Measurements from ENCODE around the gene GNG7.

GRCh38 chr19:2612619-2613249, 89.8 kb downstream of the GNG7 start:
- no peak for TF ChIP-seq FOS (IDR thresholded peaks at IDR 0.05; ENCODE audit: borderline replicate concordance, insufficient read depth, low read length)
- TF ChIP-seq, protein P1, sequence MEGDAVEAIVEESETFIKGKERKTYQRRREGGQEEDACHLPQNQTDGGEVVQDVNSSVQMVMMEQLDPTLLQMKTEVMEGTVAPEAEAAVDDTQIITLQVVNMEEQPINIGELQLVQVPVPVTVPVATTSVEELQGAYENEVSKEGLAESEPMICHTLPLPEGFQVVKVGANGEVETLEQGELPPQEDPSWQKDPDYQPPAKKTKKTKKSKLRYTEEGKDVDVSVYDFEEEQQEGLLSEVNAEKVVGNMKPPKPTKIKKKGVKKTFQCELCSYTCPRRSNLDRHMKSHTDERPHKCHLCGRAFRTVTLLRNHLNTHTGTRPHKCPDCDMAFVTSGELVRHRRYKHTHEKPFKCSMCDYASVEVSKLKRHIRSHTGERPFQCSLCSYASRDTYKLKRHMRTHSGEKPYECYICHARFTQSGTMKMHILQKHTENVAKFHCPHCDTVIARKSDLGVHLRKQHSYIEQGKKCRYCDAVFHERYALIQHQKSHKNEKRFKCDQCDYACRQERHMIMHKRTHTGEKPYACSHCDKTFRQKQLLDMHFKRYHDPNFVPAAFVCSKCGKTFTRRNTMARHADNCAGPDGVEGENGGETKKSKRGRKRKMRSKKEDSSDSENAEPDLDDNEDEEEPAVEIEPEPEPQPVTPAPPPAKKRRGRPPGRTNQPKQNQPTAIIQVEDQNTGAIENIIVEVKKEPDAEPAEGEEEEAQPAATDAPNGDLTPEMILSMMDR (IDR thresholded peaks at IDR 0.05; ENCODE audit: extremely low read depth in 1 of 2, insufficient read depth in 1 of 2, low read depth in 1 of 2, low read length in 2 of 2), result no peak
- TF ChIP-seq POLR2A (IDR thresholded peaks at IDR 0.05; ENCODE audit: low read depth, low read length), result no peak
- TF ChIP-seq MYC (IDR thresholded peaks at IDR 0.05; ENCODE audit: low read depth, low read length), result no peak
- TF ChIP-seq POLR2AphosphoS5 (IDR thresholded peaks at IDR 0.05; ENCODE audit: insufficient read depth, low read depth, low read length), result no peak
- no peak for TF ChIP-seq MAX (IDR thresholded peaks at IDR 0.05; ENCODE audit: insufficient read depth, insufficient read length)
- no peak for TF ChIP-seq EZH2 (IDR thresholded peaks at IDR 0.05; ENCODE audit: borderline replicate concordance, low read depth, low read length, severe bottlenecking)
- TF ChIP-seq JUN (IDR thresholded peaks at IDR 0.05; ENCODE audit: borderline replicate concordance, insufficient read depth, insufficient read length, low read depth), result no peak
- TF ChIP-seq GATA2 (IDR thresholded peaks at IDR 0.05; ENCODE audit: insufficient read depth, insufficient read length, low read depth, low read length), result no peak

Measured in endothelial cell of umbilical vein (primary cell).